ENCODE results near the gene C1GALT1.
A peak's percentile ranks its signal among the peaks of the same experiment; 100 is the strongest.
"Not testable (repeated sequence)": the region's sequence is repeated elsewhere in the genome, so short reads cannot be mapped to it uniquely, and the experiment has no call there.

Gene C1GALT1

GRCh38 chr7:7173956-7174632 lies 8.2 kb upstream of the C1GALT1 start:
- DNase-seq: no peak

GRCh38 chr7:7175075-7175695 lies 7.2 kb upstream of the C1GALT1 start:
- no peak for DNase-seq

- no peak for DNase-seq
Observed at GRCh38 chr7:7176406-7177043, 5.8 kb upstream of the C1GALT1 start.

- DNase-seq: no peak
Observed at GRCh38 chr7:7177044-7177517, 5.3 kb upstream of the C1GALT1 start.

- no peak for DNase-seq
Observed at GRCh38 chr7:7178081-7178480, 4.3 kb upstream of the C1GALT1 start.

- no peak for DNase-seq
Observed at GRCh38 chr7:7178906-7179305, 3.4 kb upstream of the C1GALT1 start.

GRCh38 chr7:7180725-7181449 lies 1.5 kb upstream of the C1GALT1 start:
- DNase-seq: no peak

GRCh38 chr7:7181519-7182155 lies 707 bp upstream of the C1GALT1 start:
- DNase-seq: peak; percentile 59

- DNase-seq: peak; percentile 27
Observed at GRCh38 chr7:7183061-7183837, 905 bp downstream of the C1GALT1 start.

GRCh38 chr7:7183838-7184463 lies 1.6 kb downstream of the C1GALT1 start:
- DNase-seq: peak; percentile 4

GRCh38 chr7:7185371-7185989 lies 3.1 kb downstream of the C1GALT1 start:
- DNase-seq: no peak

- DNase-seq: no peak
Observed at GRCh38 chr7:7188091-7188490, 5.7 kb downstream of the C1GALT1 start.

GRCh38 chr7:7188742-7189141 lies 6.4 kb downstream of the C1GALT1 start:
- no peak for DNase-seq

- DNase-seq: no peak
Observed at GRCh38 chr7:7190142-7190541, 7.8 kb downstream of the C1GALT1 start.

- DNase-seq: no peak
Observed at GRCh38 chr7:7191137-7191536, 8.8 kb downstream of the C1GALT1 start.

GRCh38 chr7:7192798-7193788 lies 10.7 kb downstream of the C1GALT1 start:
- not testable (repeated sequence) for DNase-seq

GRCh38 chr7:7199592-7199991 lies 17.2 kb downstream of the C1GALT1 start:
- DNase-seq: not testable (repeated sequence)

GRCh38 chr7:7200255-7200654 lies 17.9 kb downstream of the C1GALT1 start:
- not testable (repeated sequence) for DNase-seq

GRCh38 chr7:7201578-7202374 lies 19.4 kb downstream of the C1GALT1 start:
- no peak for DNase-seq
